ENCODE results near the gene CCDC81. TPM values are rescaled to one million over a fixed set of nuclear protein-coding genes. Genes with fewer than 3 reads are reported as not detected.

The CCDC81 gene
- total RNA-seq, 1 experiment from 2014 or later, result 1.1 TPM

DNA sequence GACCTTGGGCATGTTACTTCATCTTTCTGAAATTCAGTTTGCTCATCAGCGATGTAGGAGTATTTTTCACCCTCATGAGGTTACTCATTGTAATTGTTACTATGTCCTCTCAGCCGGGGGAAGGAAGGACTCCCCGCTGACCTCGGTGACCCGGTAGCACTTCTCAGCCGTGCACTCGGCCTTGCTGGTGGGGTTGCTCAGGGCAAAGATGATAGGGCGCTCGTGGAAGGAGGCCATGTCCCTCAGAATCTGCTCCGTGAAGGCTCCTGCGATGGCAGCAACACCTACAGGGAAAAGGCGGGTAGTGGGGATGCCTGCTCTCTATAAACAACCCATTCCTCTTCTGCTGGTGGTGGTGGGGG is 72.2 kb downstream of the CCDC81 start:
- ChIA-PET POLR2A (ENCODE audit: low non-redundant PET) (no interaction called here), CTCF (no interaction called here)
- Histone ChIP-seq H3K27me3 (replicated peaks; ENCODE audit: insufficient read depth, low read depth, low read length, poor library complexity) (no peaks in the 10 kb centered on the region), H3K27ac (ENCODE audit: low read depth, low read length, poor library complexity, severe bottlenecking) (no peak overlapping the region), H3K4me1 (ENCODE audit: insufficient read depth, low read length, poor library complexity, severe bottlenecking) (no peaks in the 10 kb centered on the region), H3K36me3 (ENCODE audit: insufficient read depth, low read length, poor library complexity, severe bottlenecking) (no peaks in the 10 kb centered on the region), H3K9me3 (ENCODE audit: low read depth, low read length, poor library complexity, severe bottlenecking) (no peaks in the 10 kb centered on the region), H3K4me3 (ENCODE audit: low read depth, low read length, poor library complexity, severe bottlenecking) (no peak overlapping the region)
- no peak for DNase-seq (ENCODE audit: low spot score)
- no peak for TF ChIP-seq EZH2 (IDR thresholded peaks at IDR 0.05; ENCODE audit: borderline replicate concordance, low read depth, low read length, poor library complexity, severe bottlenecking)
- TF ChIP-seq, protein P1, sequence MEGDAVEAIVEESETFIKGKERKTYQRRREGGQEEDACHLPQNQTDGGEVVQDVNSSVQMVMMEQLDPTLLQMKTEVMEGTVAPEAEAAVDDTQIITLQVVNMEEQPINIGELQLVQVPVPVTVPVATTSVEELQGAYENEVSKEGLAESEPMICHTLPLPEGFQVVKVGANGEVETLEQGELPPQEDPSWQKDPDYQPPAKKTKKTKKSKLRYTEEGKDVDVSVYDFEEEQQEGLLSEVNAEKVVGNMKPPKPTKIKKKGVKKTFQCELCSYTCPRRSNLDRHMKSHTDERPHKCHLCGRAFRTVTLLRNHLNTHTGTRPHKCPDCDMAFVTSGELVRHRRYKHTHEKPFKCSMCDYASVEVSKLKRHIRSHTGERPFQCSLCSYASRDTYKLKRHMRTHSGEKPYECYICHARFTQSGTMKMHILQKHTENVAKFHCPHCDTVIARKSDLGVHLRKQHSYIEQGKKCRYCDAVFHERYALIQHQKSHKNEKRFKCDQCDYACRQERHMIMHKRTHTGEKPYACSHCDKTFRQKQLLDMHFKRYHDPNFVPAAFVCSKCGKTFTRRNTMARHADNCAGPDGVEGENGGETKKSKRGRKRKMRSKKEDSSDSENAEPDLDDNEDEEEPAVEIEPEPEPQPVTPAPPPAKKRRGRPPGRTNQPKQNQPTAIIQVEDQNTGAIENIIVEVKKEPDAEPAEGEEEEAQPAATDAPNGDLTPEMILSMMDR (conservative IDR thresholded peaks at IDR 0.05; ENCODE audit: low read depth, low read length), result no peak
- intact Hi-C loops (cut with micrococcal nuclease; ENCODE audit: unreplicated experiment), result no loop called here
- BruUV-seq (replicated peaks), result no TSS peak

DNA sequence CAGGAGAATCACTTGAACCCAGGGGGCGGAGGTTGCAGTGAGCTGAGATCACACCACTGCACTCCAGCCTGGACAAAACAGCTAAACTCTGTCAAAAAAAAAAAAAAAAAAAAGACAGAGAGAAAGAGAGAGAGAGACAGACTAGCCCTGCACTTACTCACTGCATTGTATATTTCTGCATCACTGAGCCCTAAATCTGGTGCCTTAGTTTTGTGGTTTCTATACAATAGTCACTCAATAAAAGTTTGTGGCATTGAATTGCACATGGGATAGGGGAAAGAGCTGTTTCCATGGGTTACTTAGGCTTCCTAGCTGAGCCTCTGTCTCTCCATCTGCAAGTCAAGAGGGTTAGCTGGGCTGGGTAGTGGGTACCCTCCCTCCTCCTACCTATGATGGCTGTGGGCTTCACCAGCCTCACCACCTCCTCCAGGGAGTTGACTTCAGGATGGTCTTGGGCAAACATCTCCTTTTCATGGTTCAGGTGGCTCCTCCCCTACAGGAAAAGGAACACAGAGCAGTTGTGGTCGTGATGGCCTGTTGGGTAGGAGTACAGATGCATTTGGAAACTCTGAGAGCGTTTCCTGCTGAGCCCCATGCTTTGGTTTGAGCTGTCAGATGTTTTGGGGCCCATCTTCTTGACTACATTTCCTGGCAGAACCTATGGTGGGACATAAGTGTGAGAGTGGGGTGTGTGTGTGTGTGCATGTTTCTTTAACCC is 73.2 kb downstream of the CCDC81 start:
- no peak overlapping the region for H3K27ac ChIP-seq (ENCODE audit: low read depth, low read length, poor library complexity, severe bottlenecking)
- no peaks in the 10 kb centered on the region for H3K4me1 ChIP-seq (ENCODE audit: insufficient read depth, low read length, poor library complexity, severe bottlenecking)
- no peak for TF ChIP-seq EZH2 (IDR thresholded peaks at IDR 0.05; ENCODE audit: borderline replicate concordance, low read depth, low read length, poor library complexity, severe bottlenecking)
- TF ChIP-seq, protein P1 (conservative IDR thresholded peaks at IDR 0.05; ENCODE audit: low read depth, low read length), result no peak
- intact Hi-C loops (cut with micrococcal nuclease; ENCODE audit: unreplicated experiment), result no loop called here
- CTCF ChIA-PET, result no interaction called here
- POLR2A ChIA-PET (ENCODE audit: low non-redundant PET), result no interaction called here
- DNase-seq (ENCODE audit: low spot score), result no peak
- H3K36me3 ChIP-seq (ENCODE audit: insufficient read depth, low read length, poor library complexity, severe bottlenecking), result no peaks in the 10 kb centered on the region
- no peak overlapping the region for H3K4me3 ChIP-seq (ENCODE audit: low read depth, low read length, poor library complexity, severe bottlenecking)
- H3K27me3 ChIP-seq (replicated peaks; ENCODE audit: insufficient read depth, low read depth, low read length, poor library complexity), result no peaks in the 10 kb centered on the region
- no peaks in the 10 kb centered on the region for H3K9me3 ChIP-seq (ENCODE audit: low read depth, low read length, poor library complexity, severe bottlenecking)
- BruUV-seq (replicated peaks), result no TSS peak

- Histone ChIP-seq H3K4me1 (ENCODE audit: insufficient read depth, low read length, poor library complexity, severe bottlenecking) (no peaks in the 10 kb centered on the region), H3K4me3 (ENCODE audit: low read depth, low read length, poor library complexity, severe bottlenecking) (no peak overlapping the region), H3K9me3 (ENCODE audit: low read depth, low read length, poor library complexity, severe bottlenecking) (no peaks in the 10 kb centered on the region), H3K27ac (ENCODE audit: low read depth, low read length, poor library complexity, severe bottlenecking) (no peak overlapping the region), H3K36me3 (ENCODE audit: insufficient read depth, low read length, poor library complexity, severe bottlenecking) (no peaks in the 10 kb centered on the region), H3K27me3 (replicated peaks; ENCODE audit: insufficient read depth, low read depth, low read length, poor library complexity) (no peaks in the 10 kb centered on the region)
- TF ChIP-seq, protein P1 (conservative IDR thresholded peaks at IDR 0.05; ENCODE audit: low read depth, low read length), result no peak
- no TSS peak for BruUV-seq (replicated peaks)
- DNase-seq (ENCODE audit: low spot score), result no peak
- POLR2A ChIA-PET (ENCODE audit: low non-redundant PET), result no interaction called here
- CTCF ChIA-PET, result no interaction called here
- intact Hi-C loops (cut with micrococcal nuclease; ENCODE audit: unreplicated experiment), result no loop called here
Observed at GRCh38 chr11:86449993-86450629, 75.4 kb downstream of the CCDC81 start.
